Colonic mucosa (tissue), 4 donors: ENCODE results near the gene ZDHHC11B. TPM values are rescaled to one million over a fixed set of nuclear protein-coding genes. Genes with fewer than 3 reads are reported as not detected.
A peak's percentile ranks its signal among the peaks of the same experiment; 100 is the strongest.
"Not testable (repeated sequence)": the region's sequence is repeated elsewhere in the genome, so short reads cannot be mapped to it uniquely, and the experiment has no call there.

Experiments used
- DNase-seq: peaks from one replicate; pipeline ENCODE4 v3.0.0-alpha.2; 2020
- H3K27ac ChIP-seq: fragments of 200-600 bp; one replicate; pipeline ENCODE4 v1.8.0; 2021
- H3K27me3 ChIP-seq: fragments of 200-600 bp; one replicate; pipeline ENCODE4 v1.8.0; 2021
- H3K36me3 ChIP-seq: fragments of 200-600 bp; one replicate; pipeline ENCODE4 v1.8.0; 2021
- H3K4me1 ChIP-seq: fragments of 200-600 bp; one replicate; pipeline ENCODE4 v1.8.0; 2021; ENCODE audit warnings: mild to moderate bottlenecking
- H3K4me3 ChIP-seq: fragments of 200-600 bp; one replicate; pipeline ENCODE4 v1.8.0; 2021
- H3K9ac ChIP-seq, 2 donors: one replicate each; pipeline ENCODE4 v1.7.0; 2013; ENCODE audit warnings: control low read depth in 2 of 2, low read depth in 2 of 2, low read length in 2 of 2
- H3K9me3 ChIP-seq: fragments of 200-600 bp; one replicate; pipeline ENCODE4 v1.8.0; 2021
- intact Hi-C: fragments of 100-400 bp; cut with DNase I; formaldehyde crosslinking; loops from one replicate; pipeline ENCODE4 v1.14.1; 2022
- total RNA-seq, 2 donors: library from RNA; stranded (reverse); fragmentation: NEBNext Ultra II Directional in 1 of 2; extraction: Animal tissue kit (Norgen Biotek cat#: 25700) in 1 of 2; gene quantifications; one replicate each; pipeline ENCODE4 v1.2.1, GENCODE V29; 2021
- TF ChIP-seq, protein P1 (sequence below): fragments of 200-600 bp; IDR thresholded peaks from one replicate; pipeline ENCODE4 v1.8.0; 2022; ENCODE audit warnings: antibody characterized with exemption, mild to moderate bottlenecking
- donor health status: healthy.
- donor health status: DM: no; HTN: no; CAD: no.
- donor health status: DM: no; HTN: no; CAD: no.

Gene ZDHHC11B
- total RNA-seq, 2 donors from 2014 or later, result 1.4 to 2.4 TPM

DNA sequence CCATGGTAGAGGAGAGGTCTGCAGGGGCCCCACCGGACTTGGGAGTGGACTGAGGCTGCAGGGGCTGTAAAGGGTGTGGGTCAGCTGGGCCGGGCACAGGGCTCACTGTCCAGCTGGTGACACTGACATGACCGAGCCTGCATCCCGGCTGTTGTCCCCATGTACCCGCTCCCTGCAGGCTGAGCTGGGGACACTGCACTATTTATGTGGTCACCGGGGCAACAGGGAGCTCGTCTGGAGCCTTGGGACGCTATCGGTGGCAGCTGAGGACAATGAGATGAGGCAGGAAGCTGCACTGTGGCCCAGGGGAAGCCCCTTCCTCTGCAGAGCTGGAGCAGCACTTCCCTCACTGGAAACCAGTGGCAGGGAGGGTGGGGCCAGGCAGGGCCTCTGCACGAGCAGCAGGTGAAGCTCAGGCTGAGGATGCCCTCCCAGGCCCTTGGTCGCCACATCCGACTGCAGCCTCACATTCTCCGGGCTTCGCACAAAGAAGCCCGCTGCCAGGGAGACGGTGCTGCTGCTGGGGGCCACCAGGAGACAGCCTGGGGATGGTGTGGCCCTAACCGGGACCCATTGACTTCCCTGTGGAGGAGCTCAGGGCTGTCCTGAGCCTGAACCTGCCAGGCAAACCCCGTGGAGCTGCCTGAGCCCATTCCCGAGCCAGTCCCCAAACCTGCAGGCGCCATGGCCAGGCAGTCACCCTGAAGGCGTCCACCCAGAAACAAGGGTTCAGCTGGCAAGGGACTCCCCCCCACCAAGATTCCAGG, 26.4 kb downstream of the ZDHHC11B start:
- TF ChIP-seq, protein P1, sequence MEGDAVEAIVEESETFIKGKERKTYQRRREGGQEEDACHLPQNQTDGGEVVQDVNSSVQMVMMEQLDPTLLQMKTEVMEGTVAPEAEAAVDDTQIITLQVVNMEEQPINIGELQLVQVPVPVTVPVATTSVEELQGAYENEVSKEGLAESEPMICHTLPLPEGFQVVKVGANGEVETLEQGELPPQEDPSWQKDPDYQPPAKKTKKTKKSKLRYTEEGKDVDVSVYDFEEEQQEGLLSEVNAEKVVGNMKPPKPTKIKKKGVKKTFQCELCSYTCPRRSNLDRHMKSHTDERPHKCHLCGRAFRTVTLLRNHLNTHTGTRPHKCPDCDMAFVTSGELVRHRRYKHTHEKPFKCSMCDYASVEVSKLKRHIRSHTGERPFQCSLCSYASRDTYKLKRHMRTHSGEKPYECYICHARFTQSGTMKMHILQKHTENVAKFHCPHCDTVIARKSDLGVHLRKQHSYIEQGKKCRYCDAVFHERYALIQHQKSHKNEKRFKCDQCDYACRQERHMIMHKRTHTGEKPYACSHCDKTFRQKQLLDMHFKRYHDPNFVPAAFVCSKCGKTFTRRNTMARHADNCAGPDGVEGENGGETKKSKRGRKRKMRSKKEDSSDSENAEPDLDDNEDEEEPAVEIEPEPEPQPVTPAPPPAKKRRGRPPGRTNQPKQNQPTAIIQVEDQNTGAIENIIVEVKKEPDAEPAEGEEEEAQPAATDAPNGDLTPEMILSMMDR, result no peak
- intact Hi-C loops, result loop anchor here (2.0 kb wide), 1 partner anchor 89 kb away; no protein-coding TSS in a partner anchor
- peak; percentile 44 for DNase-seq
- Histone ChIP-seq H3K9me3 (no peaks in the 10 kb centered on the region), H3K9ac (peak overlapping the region; percentile 59 to 76), H3K4me1 (peaks cover 21% of the 10 kb centered on the region), H3K27me3 (no peaks in the 10 kb centered on the region), H3K4me3 (no peak overlapping the region), H3K36me3 (no peaks in the 10 kb centered on the region), H3K27ac (no peak overlapping the region)

DNA sequence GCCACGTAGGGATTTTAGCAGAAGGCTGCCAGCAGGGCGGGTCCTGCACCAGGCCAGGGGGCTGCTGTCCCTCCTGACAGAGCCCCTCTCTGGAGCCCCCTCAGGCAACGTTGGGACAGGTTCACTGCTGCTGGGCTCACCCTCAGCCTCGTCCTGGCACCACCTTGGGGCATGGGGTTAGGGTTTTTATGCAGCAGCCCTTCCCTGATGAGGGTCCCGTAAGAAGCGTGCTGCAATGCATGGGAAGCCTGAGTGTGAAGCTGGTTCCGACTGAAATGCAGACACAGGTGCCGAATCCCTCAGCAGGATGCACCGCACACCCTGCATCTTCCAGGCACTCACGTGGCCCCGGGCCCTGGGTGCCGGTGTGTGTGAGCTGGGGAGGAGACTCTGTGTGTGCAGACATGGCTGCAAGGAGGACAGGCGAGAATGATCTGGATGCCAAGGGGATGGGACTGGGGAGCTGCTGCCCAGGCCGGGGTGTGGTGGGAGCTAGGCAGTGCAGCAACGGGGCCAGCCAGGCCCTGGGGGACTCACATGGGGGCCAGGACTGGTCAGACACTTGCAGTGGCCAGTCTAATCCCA, 27.1 kb downstream of the ZDHHC11B start:
- H3K27ac ChIP-seq, result no peak overlapping the region
- peaks cover 21% of the 10 kb centered on the region for H3K4me1 ChIP-seq
- peak overlapping the region in 1 of 2 donors; percentile 48 for H3K9ac ChIP-seq
- no peaks in the 10 kb centered on the region for H3K36me3 ChIP-seq
- H3K4me3 ChIP-seq, result no peak overlapping the region
- DNase-seq, result peak; percentile 24
- TF ChIP-seq, protein P1, result no peak
- no peaks in the 10 kb centered on the region for H3K9me3 ChIP-seq
- intact Hi-C loops, result loop anchor here (2.0 kb wide), 1 partner anchor 89 kb away; no protein-coding TSS in a partner anchor
- no peaks in the 10 kb centered on the region for H3K27me3 ChIP-seq

DNA sequence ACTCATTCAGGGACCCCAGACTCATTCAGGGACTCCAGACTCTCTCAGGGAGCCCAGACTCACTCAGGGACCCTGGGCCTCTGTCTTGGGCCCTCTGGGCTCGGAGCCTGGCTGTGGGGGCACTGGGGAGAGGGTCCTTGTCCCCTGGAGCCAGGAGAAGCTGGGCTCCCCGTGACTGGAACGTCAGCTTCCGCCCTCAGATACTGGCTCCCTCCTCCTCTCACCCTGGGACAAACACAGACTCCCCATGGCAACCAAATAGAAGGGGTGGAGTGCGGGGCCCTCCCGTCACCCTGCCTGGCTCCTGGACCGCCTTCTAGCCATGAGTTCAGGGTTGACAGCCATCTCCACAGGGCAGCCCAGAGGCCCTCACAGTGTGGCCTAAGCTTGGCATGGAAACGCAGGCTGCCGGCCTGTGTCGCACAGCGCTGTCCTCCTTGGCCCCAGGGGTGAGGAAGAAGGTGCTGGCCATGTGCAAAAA, 27.6 kb downstream of the ZDHHC11B start:
- peak; percentile 42 for DNase-seq
- Histone ChIP-seq H3K4me1 (peaks cover 21% of the 10 kb centered on the region), H3K9me3 (no peaks in the 10 kb centered on the region), H3K36me3 (no peaks in the 10 kb centered on the region), H3K4me3 (no peak overlapping the region), H3K27me3 (no peaks in the 10 kb centered on the region), H3K27ac (no peak overlapping the region), H3K9ac (peak overlapping the region in 1 of 2 donors; percentile 48)
- TF ChIP-seq, protein P1, result no peak
- intact Hi-C loops, result loop anchor here (2.0 kb wide), 1 partner anchor 90 kb away; no protein-coding TSS in a partner anchor

DNA sequence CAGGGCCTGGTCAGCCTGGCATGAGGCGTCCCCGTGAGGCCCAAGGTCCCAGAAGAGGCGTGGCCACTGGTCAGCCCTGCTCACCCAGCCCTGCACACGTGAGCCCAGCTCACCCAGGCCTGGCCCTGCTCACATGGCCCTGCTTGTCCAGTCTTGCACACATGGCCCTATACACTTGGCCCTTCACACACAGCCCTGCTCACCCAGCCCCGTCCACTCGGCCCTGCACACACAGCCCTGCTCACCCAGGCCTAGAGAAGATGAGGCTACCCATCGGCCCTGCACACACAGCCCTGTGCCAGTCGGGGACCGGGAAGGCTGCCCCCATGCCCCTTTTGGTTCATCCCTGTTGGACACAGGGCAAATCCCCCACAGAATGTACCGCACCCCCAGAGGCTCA, 28.4 kb downstream of the ZDHHC11B start:
- no peak overlapping the region for H3K9ac ChIP-seq
- DNase-seq, result peak; percentile 18
- peaks cover 21% of the 10 kb centered on the region for H3K4me1 ChIP-seq
- no peaks in the 10 kb centered on the region for H3K9me3 ChIP-seq
- no peaks in the 10 kb centered on the region for H3K27me3 ChIP-seq
- intact Hi-C loops, result loop anchor here (2.0 kb wide), 1 partner anchor 91 kb away; no protein-coding TSS in a partner anchor
- H3K27ac ChIP-seq, result no peak overlapping the region
- H3K36me3 ChIP-seq, result no peaks in the 10 kb centered on the region
- no peak overlapping the region for H3K4me3 ChIP-seq
- TF ChIP-seq, protein P1, result no peak

DNA sequence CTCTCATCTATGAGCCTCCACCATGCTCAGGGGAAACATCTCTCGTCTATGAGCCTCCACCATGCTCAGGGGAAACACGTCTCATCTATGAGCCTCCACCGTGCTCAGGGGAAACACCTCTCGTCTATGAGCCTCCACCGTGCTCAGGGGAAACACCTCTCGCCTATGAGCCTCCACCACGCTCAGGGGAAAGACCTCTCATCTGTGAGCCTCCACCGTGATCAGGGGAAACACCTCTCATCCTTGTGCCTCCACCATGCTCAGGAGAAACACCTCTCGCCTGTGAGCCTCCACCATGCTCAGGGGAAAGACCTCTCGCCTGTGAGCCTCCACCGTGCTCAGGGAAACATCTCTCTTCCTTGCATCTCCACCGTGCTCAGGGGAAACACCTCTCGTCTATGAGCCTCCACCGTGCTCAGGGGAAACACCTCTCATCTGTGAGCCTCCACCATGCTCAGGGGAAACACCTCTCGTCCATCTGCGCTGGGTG, 30.3 kb downstream of the ZDHHC11B start:
- H3K27me3 ChIP-seq, H3K9ac ChIP-seq, H3K4me3 ChIP-seq, intact Hi-C loops, H3K9me3 ChIP-seq, H3K27ac ChIP-seq, H3K36me3 ChIP-seq: not testable (repeated sequence)
- DNase-seq, result peak; percentile 10
- peaks cover 16% of the 10 kb centered on the region for H3K4me1 ChIP-seq

DNA sequence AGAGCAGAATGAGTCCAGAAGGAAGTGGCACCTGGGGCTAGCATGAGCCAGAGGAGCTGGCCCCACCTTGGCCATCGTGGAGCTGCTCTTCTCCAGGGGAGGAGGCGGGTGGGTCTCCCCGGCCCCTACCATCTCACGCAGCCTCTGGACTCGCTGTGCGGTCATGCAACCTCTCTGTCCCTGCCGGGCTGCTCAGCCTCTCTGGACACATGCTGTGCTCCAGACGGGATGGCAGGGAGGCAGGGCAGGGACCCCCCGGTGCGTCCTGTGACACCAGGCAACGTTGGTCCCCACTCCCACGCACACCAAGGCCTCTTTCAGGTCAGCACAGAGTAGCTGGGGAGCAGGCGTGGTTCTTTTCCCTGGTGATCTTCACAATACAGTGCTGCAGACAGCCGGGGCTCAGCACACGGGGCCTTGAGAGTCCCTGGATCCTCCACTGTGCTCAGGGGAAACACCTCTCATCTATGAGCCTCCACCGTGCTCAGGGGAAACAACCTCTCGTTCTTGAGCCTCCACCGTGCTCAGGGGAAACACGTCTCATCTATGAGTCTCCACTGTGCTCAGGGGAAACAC, 30.9 kb downstream of the ZDHHC11B start:
- H3K36me3 ChIP-seq, intact Hi-C loops, H3K27me3 ChIP-seq, H3K27ac ChIP-seq, H3K9me3 ChIP-seq, H3K4me3 ChIP-seq, H3K9ac ChIP-seq, DNase-seq: not testable (repeated sequence)
- peaks cover 11% of the 10 kb centered on the region for H3K4me1 ChIP-seq

DNA sequence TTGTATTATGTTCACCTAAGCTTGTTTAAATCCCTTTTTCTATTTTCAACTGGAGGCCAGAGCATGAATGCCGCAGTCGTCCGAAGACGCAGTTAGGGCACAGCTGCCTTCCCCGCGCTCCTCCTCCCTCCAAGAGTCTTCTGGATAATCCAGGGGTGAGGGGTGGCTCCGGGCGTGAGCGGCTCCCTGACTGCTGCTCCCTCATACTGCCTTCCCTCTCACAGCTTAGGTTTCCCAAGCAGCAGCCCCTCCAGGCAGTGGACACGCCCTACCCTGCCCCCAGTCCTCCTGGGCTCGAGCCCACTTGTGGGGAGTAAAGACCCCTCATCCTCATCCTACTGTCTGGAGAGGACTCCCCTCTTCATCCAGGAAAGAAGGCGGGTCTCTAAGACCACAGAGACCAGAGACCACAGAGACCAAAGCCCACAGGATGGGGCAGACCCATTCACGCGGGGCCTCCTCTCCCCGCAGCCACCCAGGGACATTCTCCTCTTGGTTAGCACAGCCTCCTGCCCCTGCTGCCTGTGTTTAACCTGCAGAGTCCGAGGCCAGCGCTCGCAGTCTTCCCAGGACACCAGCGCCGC, 31.9 kb downstream of the ZDHHC11B start:
- H3K36me3 ChIP-seq, H3K27ac ChIP-seq, DNase-seq, intact Hi-C loops, H3K9me3 ChIP-seq, H3K4me1 ChIP-seq, H3K9ac ChIP-seq, H3K4me3 ChIP-seq, H3K27me3 ChIP-seq: not testable (repeated sequence)

DNA sequence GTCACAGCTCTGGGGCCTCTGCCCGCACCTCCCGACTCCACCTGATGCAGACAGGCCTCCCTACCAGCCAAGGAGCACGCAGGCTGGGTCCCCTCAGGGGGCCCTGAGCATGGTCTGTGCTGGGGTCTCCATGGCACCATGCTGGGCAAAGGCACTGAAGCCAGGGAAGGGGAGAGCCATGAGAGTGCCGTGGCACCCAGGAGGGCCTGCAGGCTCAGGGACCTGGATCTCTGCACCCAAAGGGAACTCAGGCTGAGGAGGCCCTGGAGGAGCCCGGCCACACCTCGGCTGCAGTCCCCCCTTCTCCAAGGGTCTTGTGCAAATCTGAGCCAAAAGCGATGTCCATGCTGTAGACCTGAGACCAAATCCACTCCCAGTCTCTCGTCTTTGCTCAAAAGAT, 32.5 kb downstream of the ZDHHC11B start:
- not testable (repeated sequence) for DNase-seq

More for the DNA sequence above, 32.5 kb downstream of the ZDHHC11B start:
- H3K4me3 ChIP-seq, H3K27me3 ChIP-seq, H3K27ac ChIP-seq, H3K9me3 ChIP-seq, intact Hi-C loops, H3K4me1 ChIP-seq, H3K9ac ChIP-seq, H3K36me3 ChIP-seq: not testable (repeated sequence)
